ENCODE measurements around the gene FAM240B.

FAM240B gene

GRCh38 chr9:38700695-38701094 is 19.2 kb downstream of the FAM240B start:
- peak; percentile 7 for DNase-seq (ENCODE audit: low read depth)
- Histone ChIP-seq H3K27me3 (replicated peaks; ENCODE audit: control insufficient read depth, insufficient read depth, low read length) (peaks cover 20% of the 10 kb centered on the region), H3K9me3 (ENCODE audit: control insufficient read depth, low read length) (no peaks in the 10 kb centered on the region), H3K4me3 (ENCODE audit: low read length) (no peak overlapping the region), H3K36me3 (ENCODE audit: control insufficient read depth, insufficient read depth, low read length, severe bottlenecking) (no peaks in the 10 kb centered on the region), H3K9ac (ENCODE audit: low read length) (no peak overlapping the region), H3K4me1 (ENCODE audit: control insufficient read depth, insufficient read depth, low read length) (no peaks in the 10 kb centered on the region)

GRCh38 chr9:38699337-38699736 is 20.6 kb downstream of the FAM240B start:
- Histone ChIP-seq H3K9ac (ENCODE audit: low read length) (no peak overlapping the region), H3K9me3 (ENCODE audit: control insufficient read depth, low read length) (no peaks in the 10 kb centered on the region), H3K4me1 (ENCODE audit: control insufficient read depth, insufficient read depth, low read length) (no peaks in the 10 kb centered on the region), H3K27me3 (replicated peaks; ENCODE audit: control insufficient read depth, insufficient read depth, low read length) (peaks cover 14% of the 10 kb centered on the region), H3K4me3 (ENCODE audit: low read length) (no peak overlapping the region), H3K36me3 (ENCODE audit: control insufficient read depth, insufficient read depth, low read length, severe bottlenecking) (no peaks in the 10 kb centered on the region)
- DNase-seq (ENCODE audit: low read depth): no peak

GRCh38 chr9:38697776-38698300 is 22.1 kb downstream of the FAM240B start:
- no peaks in the 10 kb centered on the region for H3K9me3 ChIP-seq (ENCODE audit: control insufficient read depth, low read length)
- DNase-seq (ENCODE audit: low read depth): no peak
- H3K36me3 ChIP-seq (ENCODE audit: control insufficient read depth, insufficient read depth, low read length, severe bottlenecking): no peaks in the 10 kb centered on the region
- peaks cover 7% of the 10 kb centered on the region for H3K27me3 ChIP-seq (replicated peaks; ENCODE audit: control insufficient read depth, insufficient read depth, low read length)
- H3K9ac ChIP-seq (ENCODE audit: low read length): no peak overlapping the region
- H3K4me3 ChIP-seq (ENCODE audit: low read length): no peak overlapping the region
- peaks cover 4% of the 10 kb centered on the region for H3K4me1 ChIP-seq (ENCODE audit: control insufficient read depth, insufficient read depth, low read length)

GRCh38 chr9:38696999-38697398 is 22.9 kb downstream of the FAM240B start:
- no peak overlapping the region for H3K4me3 ChIP-seq (ENCODE audit: low read length)
- no peak overlapping the region for H3K9ac ChIP-seq (ENCODE audit: low read length)
- H3K36me3 ChIP-seq (ENCODE audit: control insufficient read depth, insufficient read depth, low read length, severe bottlenecking): no peaks in the 10 kb centered on the region
- H3K4me1 ChIP-seq (ENCODE audit: control insufficient read depth, insufficient read depth, low read length): peaks cover 4% of the 10 kb centered on the region
- DNase-seq (ENCODE audit: low read depth): no peak
- peaks cover 9% of the 10 kb centered on the region for H3K27me3 ChIP-seq (replicated peaks; ENCODE audit: control insufficient read depth, insufficient read depth, low read length)
- H3K9me3 ChIP-seq (ENCODE audit: control insufficient read depth, low read length): no peaks in the 10 kb centered on the region

GRCh38 chr9:38694676-38695075 is 25.3 kb downstream of the FAM240B start:
- no peak for DNase-seq (ENCODE audit: low read depth)
- Histone ChIP-seq H3K36me3 (ENCODE audit: control insufficient read depth, insufficient read depth, low read length, severe bottlenecking) (no peaks in the 10 kb centered on the region), H3K9me3 (ENCODE audit: control insufficient read depth, low read length) (no peaks in the 10 kb centered on the region), H3K9ac (ENCODE audit: low read length) (no peak overlapping the region), H3K4me1 (ENCODE audit: control insufficient read depth, insufficient read depth, low read length) (peaks cover 7% of the 10 kb centered on the region), H3K27me3 (replicated peaks; ENCODE audit: control insufficient read depth, insufficient read depth, low read length) (peaks cover 11% of the 10 kb centered on the region), H3K4me3 (ENCODE audit: low read length) (no peak overlapping the region)

- no peaks in the 10 kb centered on the region for H3K9me3 ChIP-seq (ENCODE audit: control insufficient read depth, low read length)
- H3K9ac ChIP-seq (ENCODE audit: low read length): no peak overlapping the region
- no peak for DNase-seq (ENCODE audit: low read depth)
- H3K36me3 ChIP-seq (ENCODE audit: control insufficient read depth, insufficient read depth, low read length, severe bottlenecking): no peaks in the 10 kb centered on the region
- peaks cover 13% of the 10 kb centered on the region for H3K4me1 ChIP-seq (ENCODE audit: control insufficient read depth, insufficient read depth, low read length)
- H3K4me3 ChIP-seq (ENCODE audit: low read length): no peak overlapping the region
- peaks cover 12% of the 10 kb centered on the region for H3K27me3 ChIP-seq (replicated peaks; ENCODE audit: control insufficient read depth, insufficient read depth, low read length)
Measured at GRCh38 chr9:38692707-38693106, 27.2 kb downstream of the FAM240B start.

GRCh38 chr9:38690574-38690973 is 29.4 kb downstream of the FAM240B start:
- Histone ChIP-seq H3K4me1 (ENCODE audit: control insufficient read depth, insufficient read depth, low read length) (peaks cover 20% of the 10 kb centered on the region), H3K36me3 (ENCODE audit: control insufficient read depth, insufficient read depth, low read length, severe bottlenecking) (no peaks in the 10 kb centered on the region), H3K9ac (ENCODE audit: low read length) (no peak overlapping the region), H3K9me3 (ENCODE audit: control insufficient read depth, low read length) (no peaks in the 10 kb centered on the region), H3K4me3 (ENCODE audit: low read length) (no peak overlapping the region), H3K27me3 (replicated peaks; ENCODE audit: control insufficient read depth, insufficient read depth, low read length) (peaks cover 17% of the 10 kb centered on the region)
- DNase-seq (ENCODE audit: low read depth): no peak

- peaks cover 20% of the 10 kb centered on the region for H3K4me1 ChIP-seq (ENCODE audit: control insufficient read depth, insufficient read depth, low read length)
- no peak overlapping the region for H3K9ac ChIP-seq (ENCODE audit: low read length)
- H3K9me3 ChIP-seq (ENCODE audit: control insufficient read depth, low read length): no peaks in the 10 kb centered on the region
- H3K36me3 ChIP-seq (ENCODE audit: control insufficient read depth, insufficient read depth, low read length, severe bottlenecking): no peaks in the 10 kb centered on the region
- H3K27me3 ChIP-seq (replicated peaks; ENCODE audit: control insufficient read depth, insufficient read depth, low read length): peaks cover 19% of the 10 kb centered on the region
- peak; percentile 53 for DNase-seq (ENCODE audit: low read depth)
- no peak overlapping the region for H3K4me3 ChIP-seq (ENCODE audit: low read length)
Measured at GRCh38 chr9:38689678-38690077, 30.3 kb downstream of the FAM240B start.

GRCh38 chr9:38687992-38688391 is 31.9 kb downstream of the FAM240B start:
- Histone ChIP-seq H3K9me3 (ENCODE audit: control insufficient read depth, low read length) (no peaks in the 10 kb centered on the region), H3K27me3 (replicated peaks; ENCODE audit: control insufficient read depth, insufficient read depth, low read length) (peaks cover 19% of the 10 kb centered on the region), H3K4me1 (ENCODE audit: control insufficient read depth, insufficient read depth, low read length) (peaks cover 16% of the 10 kb centered on the region), H3K4me3 (ENCODE audit: low read length) (no peak overlapping the region), H3K36me3 (ENCODE audit: control insufficient read depth, insufficient read depth, low read length, severe bottlenecking) (no peaks in the 10 kb centered on the region), H3K9ac (ENCODE audit: low read length) (no peak overlapping the region)
- no peak for DNase-seq (ENCODE audit: low read depth)

- H3K4me3 ChIP-seq (ENCODE audit: low read length): no peak overlapping the region
- H3K4me1 ChIP-seq (ENCODE audit: control insufficient read depth, insufficient read depth, low read length): peaks cover 17% of the 10 kb centered on the region
- no peak overlapping the region for H3K9ac ChIP-seq (ENCODE audit: low read length)
- H3K9me3 ChIP-seq (ENCODE audit: control insufficient read depth, low read length): no peaks in the 10 kb centered on the region
- no peaks in the 10 kb centered on the region for H3K36me3 ChIP-seq (ENCODE audit: control insufficient read depth, insufficient read depth, low read length, severe bottlenecking)
- peaks cover 19% of the 10 kb centered on the region for H3K27me3 ChIP-seq (replicated peaks; ENCODE audit: control insufficient read depth, insufficient read depth, low read length)
- DNase-seq (ENCODE audit: low read depth): peak; percentile 44
Measured at GRCh38 chr9:38687389-38687842, 32.5 kb downstream of the FAM240B start.

GRCh38 chr9:38686933-38687332 is 33.0 kb downstream of the FAM240B start:
- Histone ChIP-seq H3K9me3 (ENCODE audit: control insufficient read depth, low read length) (no peaks in the 10 kb centered on the region), H3K4me1 (ENCODE audit: control insufficient read depth, insufficient read depth, low read length) (peaks cover 22% of the 10 kb centered on the region), H3K36me3 (ENCODE audit: control insufficient read depth, insufficient read depth, low read length, severe bottlenecking) (no peaks in the 10 kb centered on the region), H3K27me3 (replicated peaks; ENCODE audit: control insufficient read depth, insufficient read depth, low read length) (peaks cover 17% of the 10 kb centered on the region), H3K9ac (ENCODE audit: low read length) (no peak overlapping the region), H3K4me3 (ENCODE audit: low read length) (no peak overlapping the region)
- no peak for DNase-seq (ENCODE audit: low read depth)

- Histone ChIP-seq H3K36me3 (ENCODE audit: control insufficient read depth, insufficient read depth, low read length, severe bottlenecking) (no peaks in the 10 kb centered on the region), H3K4me1 (ENCODE audit: control insufficient read depth, insufficient read depth, low read length) (peaks cover 23% of the 10 kb centered on the region), H3K9me3 (ENCODE audit: control insufficient read depth, low read length) (no peaks in the 10 kb centered on the region), H3K27me3 (replicated peaks; ENCODE audit: control insufficient read depth, insufficient read depth, low read length) (peaks cover 15% of the 10 kb centered on the region), H3K4me3 (ENCODE audit: low read length) (no peak overlapping the region), H3K9ac (ENCODE audit: low read length) (no peak overlapping the region)
- no peak for DNase-seq (ENCODE audit: low read depth)
Measured at GRCh38 chr9:38685535-38685934, 34.4 kb downstream of the FAM240B start.
